ENCODE data around the gene APOA1.

Gene APOA1

GRCh38 chr11:116829525-116830183 is 7.8 kb downstream of the APOA1 start, which contains the start of gene APOC3:
Gene APOC3 (plus strand): TSS chr11:116829907. CDS start chr11:116830583, 676 bp downstream.
- Histone ChIP-seq H3K4me3 (ENCODE audit: low read depth in 1 of 2, low read length in 2 of 2) (peak within 1 kb of the TSS; percentile 21 to 42), H3K9me3 (ENCODE audit: control insufficient read depth in 1 of 2, low read length in 2 of 2) (no peaks in the 10 kb centered on the region), H3K36me3 (ENCODE audit: control insufficient read depth in 1 of 2, insufficient read depth in 2 of 2, low read length in 2 of 2) (no peaks in the 10 kb centered on the region), H3K4me1 (ENCODE audit: control insufficient read depth in 1 of 2, insufficient read depth in 2 of 2, low read length in 2 of 2) (peaks cover 48 to 54% of the 10 kb centered on the region in 2 donors), H3K27ac (ENCODE audit: low read depth, low read length) (peak within 1 kb of the TSS; percentile 49), H3K9ac (ENCODE audit: low read depth in 1 of 2, low read length in 2 of 2) (peak within 1 kb of the TSS; percentile 32 to 42), H3K27me3 (ENCODE audit: control insufficient read depth in 1 of 2, insufficient read depth in 2 of 2, low read length in 2 of 2) (no peaks in the 10 kb centered on the region)

- peak overlapping the region; percentile 32 to 42 for H3K9ac ChIP-seq (ENCODE audit: low read depth in 1 of 2, low read length in 2 of 2)
- H3K4me1 ChIP-seq (ENCODE audit: control insufficient read depth in 1 of 2, insufficient read depth in 2 of 2, low read length in 2 of 2), result peaks cover 48 to 54% of the 10 kb centered on the region in 2 donors
- H3K36me3 ChIP-seq (ENCODE audit: control insufficient read depth in 1 of 2, insufficient read depth in 2 of 2, low read length in 2 of 2), result no peaks in the 10 kb centered on the region
- no peaks in the 10 kb centered on the region for H3K27me3 ChIP-seq (ENCODE audit: control insufficient read depth in 1 of 2, insufficient read depth in 2 of 2, low read length in 2 of 2)
- H3K4me3 ChIP-seq (ENCODE audit: low read depth in 1 of 2, low read length in 2 of 2), result peak overlapping the region; percentile 21 to 42
- H3K27ac ChIP-seq (ENCODE audit: low read depth, low read length), result peak overlapping the region; percentile 49
- no peaks in the 10 kb centered on the region for H3K9me3 ChIP-seq (ENCODE audit: control insufficient read depth in 1 of 2, low read length in 2 of 2)
Observed at GRCh38 chr11:116828632-116829524, 8.5 kb downstream of the APOA1 start.

- no peaks in the 10 kb centered on the region for H3K9me3 ChIP-seq (ENCODE audit: control insufficient read depth in 1 of 2, low read length in 2 of 2)
- H3K9ac ChIP-seq (ENCODE audit: low read depth in 1 of 2, low read length in 2 of 2), result no peak overlapping the region
- H3K27me3 ChIP-seq (ENCODE audit: control insufficient read depth in 1 of 2, insufficient read depth in 2 of 2, low read length in 2 of 2), result no peaks in the 10 kb centered on the region
- peak overlapping the region; percentile 25 for H3K27ac ChIP-seq (ENCODE audit: low read depth, low read length)
- no peaks in the 10 kb centered on the region for H3K36me3 ChIP-seq (ENCODE audit: control insufficient read depth in 1 of 2, insufficient read depth in 2 of 2, low read length in 2 of 2)
- H3K4me1 ChIP-seq (ENCODE audit: control insufficient read depth in 1 of 2, insufficient read depth in 2 of 2, low read length in 2 of 2), result peaks cover 47 to 56% of the 10 kb centered on the region in 2 donors
- no peak overlapping the region for H3K4me3 ChIP-seq (ENCODE audit: low read depth in 1 of 2, low read length in 2 of 2)
Observed at GRCh38 chr11:116827461-116827860, 10.0 kb downstream of the APOA1 start.

- Histone ChIP-seq H3K9me3 (ENCODE audit: control insufficient read depth in 1 of 2, low read length in 2 of 2) (no peaks in the 10 kb centered on the region), H3K36me3 (ENCODE audit: control insufficient read depth in 1 of 2, insufficient read depth in 2 of 2, low read length in 2 of 2) (no peaks in the 10 kb centered on the region), H3K27ac (ENCODE audit: low read depth, low read length) (peak overlapping the region; percentile 25), H3K27me3 (ENCODE audit: control insufficient read depth in 1 of 2, insufficient read depth in 2 of 2, low read length in 2 of 2) (no peaks in the 10 kb centered on the region), H3K4me3 (ENCODE audit: low read depth in 1 of 2, low read length in 2 of 2) (no peak overlapping the region), H3K9ac (ENCODE audit: low read depth in 1 of 2, low read length in 2 of 2) (no peak overlapping the region), H3K4me1 (ENCODE audit: control insufficient read depth in 1 of 2, insufficient read depth in 2 of 2, low read length in 2 of 2) (peaks cover 41 to 50% of the 10 kb centered on the region in 2 donors)
Observed at GRCh38 chr11:116826751-116827431, 10.5 kb downstream of the APOA1 start.

GRCh38 chr11:116825854-116826750 is 11.3 kb downstream of the APOA1 start:
- Histone ChIP-seq H3K4me1 (ENCODE audit: control insufficient read depth in 1 of 2, insufficient read depth in 2 of 2, low read length in 2 of 2) (peaks cover 41 to 48% of the 10 kb centered on the region in 2 donors), H3K4me3 (ENCODE audit: low read depth in 1 of 2, low read length in 2 of 2) (no peak overlapping the region), H3K9me3 (ENCODE audit: control insufficient read depth in 1 of 2, low read length in 2 of 2) (no peaks in the 10 kb centered on the region), H3K27ac (ENCODE audit: low read depth, low read length) (no peak overlapping the region), H3K36me3 (ENCODE audit: control insufficient read depth in 1 of 2, insufficient read depth in 2 of 2, low read length in 2 of 2) (no peaks in the 10 kb centered on the region), H3K27me3 (ENCODE audit: control insufficient read depth in 1 of 2, insufficient read depth in 2 of 2, low read length in 2 of 2) (no peaks in the 10 kb centered on the region), H3K9ac (ENCODE audit: low read depth in 1 of 2, low read length in 2 of 2) (no peak overlapping the region)

- Histone ChIP-seq H3K4me3 (ENCODE audit: low read depth in 1 of 2, low read length in 2 of 2) (no peak overlapping the region), H3K4me1 (ENCODE audit: control insufficient read depth in 1 of 2, insufficient read depth in 2 of 2, low read length in 2 of 2) (peaks cover 42 to 48% of the 10 kb centered on the region in 2 donors), H3K36me3 (ENCODE audit: control insufficient read depth in 1 of 2, insufficient read depth in 2 of 2, low read length in 2 of 2) (no peaks in the 10 kb centered on the region), H3K9ac (ENCODE audit: low read depth in 1 of 2, low read length in 2 of 2) (no peak overlapping the region), H3K27ac (ENCODE audit: low read depth, low read length) (no peak overlapping the region), H3K9me3 (ENCODE audit: control insufficient read depth in 1 of 2, low read length in 2 of 2) (no peaks in the 10 kb centered on the region), H3K27me3 (ENCODE audit: control insufficient read depth in 1 of 2, insufficient read depth in 2 of 2, low read length in 2 of 2) (no peaks in the 10 kb centered on the region)
Observed at GRCh38 chr11:116825434-116825833, 12.0 kb downstream of the APOA1 start.

- Histone ChIP-seq H3K9me3 (ENCODE audit: control insufficient read depth in 1 of 2, low read length in 2 of 2) (no peaks in the 10 kb centered on the region), H3K27ac (ENCODE audit: low read depth, low read length) (peak within 1 kb of the TSS; percentile 26), H3K4me1 (ENCODE audit: control insufficient read depth in 1 of 2, insufficient read depth in 2 of 2, low read length in 2 of 2) (peaks cover 25 to 32% of the 10 kb centered on the region in 2 donors)
Observed at GRCh38 chr11:116823031-116823843, 14.2 kb downstream of the APOA1 start, which contains the start of gene APOA4. Gene APOA4 (minus strand): TSS chr11:116823304. CDS start chr11:116823191, 113 bp downstream.

GRCh38 chr11:116822575-116822974 is 14.8 kb downstream of the APOA1 start:
- peaks cover 22 to 27% of the 10 kb centered on the region in 2 donors for H3K4me1 ChIP-seq (ENCODE audit: control insufficient read depth in 1 of 2, insufficient read depth in 2 of 2, low read length in 2 of 2)
- peak overlapping the region; percentile 16 to 58 for H3K4me3 ChIP-seq (ENCODE audit: low read depth in 1 of 2, low read length in 2 of 2)
- H3K27ac ChIP-seq (ENCODE audit: low read depth, low read length), result peak overlapping the region; percentile 26
- H3K36me3 ChIP-seq (ENCODE audit: control insufficient read depth in 1 of 2, insufficient read depth in 2 of 2, low read length in 2 of 2), result no peaks in the 10 kb centered on the region
- no peaks in the 10 kb centered on the region for H3K9me3 ChIP-seq (ENCODE audit: control insufficient read depth in 1 of 2, low read length in 2 of 2)
- H3K27me3 ChIP-seq (ENCODE audit: control insufficient read depth in 1 of 2, insufficient read depth in 2 of 2, low read length in 2 of 2), result no peaks in the 10 kb centered on the region
- peak overlapping the region; percentile 28 to 42 for H3K9ac ChIP-seq (ENCODE audit: low read depth in 1 of 2, low read length in 2 of 2)

More at GRCh38 chr11:116823031-116823843, 14.2 kb downstream of the APOA1 start, which contains the start of gene APOA4:
- Histone ChIP-seq H3K4me3 (ENCODE audit: low read depth in 1 of 2, low read length in 2 of 2) (peak within 1 kb of the TSS; percentile 16 to 58), H3K9ac (ENCODE audit: low read depth in 1 of 2, low read length in 2 of 2) (peak within 1 kb of the TSS; percentile 28 to 42), H3K27me3 (ENCODE audit: control insufficient read depth in 1 of 2, insufficient read depth in 2 of 2, low read length in 2 of 2) (no peaks in the 10 kb centered on the region), H3K36me3 (ENCODE audit: control insufficient read depth in 1 of 2, insufficient read depth in 2 of 2, low read length in 2 of 2) (no peaks in the 10 kb centered on the region)

Measured in duodenal mucosa (tissue), 2 donors.